ENCODE measurements around the gene MRI1.
"Not testable (repeated sequence)": the region's sequence is repeated elsewhere in the genome, so short reads cannot be mapped to it uniquely, and the experiment has no call there.

The MRI1 gene

GRCh38 chr19:13761423-13761822 lies 2.9 kb upstream of the MRI1 start:
- no peak for DNase-seq (ENCODE audit: low read depth in 2 of 2)

GRCh38 chr19:13762635-13763235 lies 1.6 kb upstream of the MRI1 start:
- no peak for DNase-seq (ENCODE audit: low read depth in 2 of 2)

GRCh38 chr19:13763265-13763664 lies 1.1 kb upstream of the MRI1 start:
- DNase-seq (ENCODE audit: low read depth in 2 of 2) = no peak

- DNase-seq (ENCODE audit: low read depth in 2 of 2) = peak in 1 of 2 donors; percentile 41
Observed at GRCh38 chr19:13764821-13765394, 586 bp downstream of the MRI1 start.

GRCh38 chr19:13765395-13766094 lies 1.2 kb downstream of the MRI1 start:
- no peak for DNase-seq (ENCODE audit: low read depth in 2 of 2)

GRCh38 chr19:13766095-13766481 lies 1.8 kb downstream of the MRI1 start:
- DNase-seq (ENCODE audit: low read depth in 2 of 2) = no peak

- no peak for DNase-seq (ENCODE audit: low read depth in 2 of 2)
Observed at GRCh38 chr19:13768510-13768909, 4.2 kb downstream of the MRI1 start.

- no peak for DNase-seq (ENCODE audit: low read depth in 2 of 2)
Observed at GRCh38 chr19:13770013-13770635, 5.8 kb downstream of the MRI1 start.

GRCh38 chr19:13774217-13775191 lies 10.2 kb downstream of the MRI1 start, which contains the start of gene C19orf53:
C19orf53 (plus strand) TSS chr19:13774456; CDS start chr19:13774478, 22 bp downstream.
- peak; percentile 74 to 77 for DNase-seq (ENCODE audit: low read depth in 2 of 2)

GRCh38 chr19:13778398-13778797 lies 14.1 kb downstream of the MRI1 start:
- no peak for DNase-seq (ENCODE audit: low read depth in 2 of 2)

GRCh38 chr19:13778847-13779246 lies 14.5 kb downstream of the MRI1 start:
- no peak for DNase-seq (ENCODE audit: low read depth in 2 of 2)

- DNase-seq (ENCODE audit: low read depth in 2 of 2) = not testable (repeated sequence)
Observed at GRCh38 chr19:13779794-13780193, 15.5 kb downstream of the MRI1 start.

- DNase-seq (ENCODE audit: low read depth in 2 of 2) = no peak
Observed at GRCh38 chr19:13781547-13781946, 17.2 kb downstream of the MRI1 start.

- no peak for DNase-seq (ENCODE audit: low read depth in 2 of 2)
Observed at GRCh38 chr19:13782537-13782936, 18.2 kb downstream of the MRI1 start.

- no peak for DNase-seq (ENCODE audit: low read depth in 2 of 2)
Observed at GRCh38 chr19:13783565-13784500, 19.5 kb downstream of the MRI1 start.

- DNase-seq (ENCODE audit: low read depth in 2 of 2) = peak; percentile 63 to 68
Observed at GRCh38 chr19:13784731-13785452, 20.6 kb downstream of the MRI1 start.

GRCh38 chr19:13788991-13789390 lies 24.7 kb downstream of the MRI1 start:
- DNase-seq (ENCODE audit: low read depth in 2 of 2) = no peak

- no peak for DNase-seq (ENCODE audit: low read depth in 2 of 2)
Observed at GRCh38 chr19:13790354-13790753, 26.0 kb downstream of the MRI1 start.

GRCh38 chr19:13793317-13793716 lies 29.0 kb downstream of the MRI1 start:
- DNase-seq (ENCODE audit: low read depth in 2 of 2) = not testable (repeated sequence)

GRCh38 chr19:13794398-13794756 lies 30.1 kb downstream of the MRI1 start:
- DNase-seq (ENCODE audit: low read depth in 2 of 2) = no peak
